H9 (cell line): Measurements from ENCODE around the gene TMPRSS2. TPM values are rescaled to one million over a fixed set of nuclear protein-coding genes. Genes with fewer than 3 reads are reported as not detected.

ENCODE experiments used
- DNase-seq: peaks from one replicate; pipeline ENCODE4 v3.0.0-alpha.2; 2017
- H2AFZ ChIP-seq: one replicate; pipeline ENCODE4 v1.6.1; 2013; ENCODE audit warnings: mild to moderate bottlenecking, low read length, control low read depth, moderate library complexity
- H2AK5ac ChIP-seq: 2 replicates; pipeline ENCODE4 v1.6.1; 2013; ENCODE audit warnings: low read length, control low read depth, mixed read lengths; ENCODE audit not compliant: insufficient read length
- H2BK120ac ChIP-seq: one replicate; pipeline ENCODE4 v1.6.1; 2013; ENCODE audit warnings: low read depth, mild to moderate bottlenecking, low read length, control low read depth, inconsistent platforms; ENCODE audit not compliant: poor library complexity, severe bottlenecking
- H2BK12ac ChIP-seq: 2 replicates; pipeline ENCODE4 v1.6.1; 2013; ENCODE audit warnings: low read length, control low read depth, mixed read lengths, low read depth; ENCODE audit not compliant: insufficient read length
- H2BK15ac ChIP-seq: 2 replicates; pipeline ENCODE4 v1.6.1; 2013; ENCODE audit warnings: low read depth, low read length, control low read depth
- H2BK20ac ChIP-seq: one replicate; pipeline ENCODE4 v1.6.1; 2013; ENCODE audit warnings: low read depth, mild to moderate bottlenecking, low read length, control low read depth, inconsistent platforms; ENCODE audit not compliant: poor library complexity, severe bottlenecking
- H2BK5ac ChIP-seq: 2 replicates; pipeline ENCODE4 v1.6.1; 2013; ENCODE audit warnings: low read length, control low read depth, mixed read lengths; ENCODE audit not compliant: insufficient read length
- H3K14ac ChIP-seq: 2 replicates; pipeline ENCODE4 v1.6.1; 2013; ENCODE audit warnings: low read length, control low read depth; ENCODE audit not compliant: insufficient read depth
- H3K18ac ChIP-seq: 2 replicates; pipeline ENCODE4 v1.6.1; 2013; ENCODE audit warnings: low read depth, mild to moderate bottlenecking, mixed read lengths, low read length, control low read depth; ENCODE audit not compliant: insufficient read length
- H3K23ac ChIP-seq: 2 replicates; pipeline ENCODE4 v1.6.1; 2013; ENCODE audit warnings: low read length, control low read depth, mixed read lengths, low read depth; ENCODE audit not compliant: insufficient read length
- H3K23me2 ChIP-seq: 2 replicates; pipeline ENCODE4 v1.6.1; 2013; ENCODE audit warnings: low read depth, mild to moderate bottlenecking, mixed read lengths, low read length, control low read depth; ENCODE audit not compliant: insufficient read length, poor library complexity, severe bottlenecking
- H3K27ac ChIP-seq: 2 replicates; pipeline ENCODE4 v1.5.1; 2013; ENCODE audit warnings: low read length, control low read depth, mixed read lengths, low read depth; ENCODE audit not compliant: insufficient read length
- H3K27me3 ChIP-seq: 2 replicates; pipeline ENCODE4 v1.6.1; 2013; ENCODE audit warnings: low read length, control low read depth, inconsistent platforms; ENCODE audit not compliant: insufficient read depth
- H3K4ac ChIP-seq: 2 replicates; pipeline ENCODE4 v1.6.1; 2013; ENCODE audit warnings: low read depth, mild to moderate bottlenecking, control low read depth, inconsistent platforms, low read length, moderate library complexity
- H3K4me1 ChIP-seq: 2 replicates; pipeline ENCODE4 v1.6.1; 2013; ENCODE audit warnings: low read length, control low read depth, inconsistent platforms; ENCODE audit not compliant: insufficient read depth
- H3K4me2 ChIP-seq: 2 replicates; pipeline ENCODE4 v1.6.1; 2013; ENCODE audit warnings: low read length, control low read depth, mixed read lengths; ENCODE audit not compliant: insufficient read length, insufficient read depth
- H3K56ac ChIP-seq: 2 replicates; pipeline ENCODE4 v1.6.1; 2013; ENCODE audit warnings: low read depth, mild to moderate bottlenecking, mixed read lengths, low read length, control low read depth; ENCODE audit not compliant: insufficient read length
- H3K79me1 ChIP-seq: 2 replicates; pipeline ENCODE4 v1.6.1; 2013; ENCODE audit warnings: low read depth, mild to moderate bottlenecking, moderate library complexity, low read length, control low read depth, inconsistent platforms; ENCODE audit not compliant: insufficient read depth, poor library complexity, severe bottlenecking
- H3K79me2 ChIP-seq: 2 replicates; pipeline ENCODE4 v1.6.1; 2013; ENCODE audit warnings: low read length, control low read depth, inconsistent platforms; ENCODE audit not compliant: insufficient read depth
- H3K9ac ChIP-seq: 2 replicates; pipeline ENCODE4 v1.6.1; 2013; ENCODE audit warnings: low read length, control low read depth, mixed read lengths; ENCODE audit not compliant: insufficient read length; ENCODE audit errors: extremely low read depth
- H3K9me3 ChIP-seq: one replicate; pipeline ENCODE4 v1.6.1; 2013; ENCODE audit warnings: low read depth, low read length, inconsistent platforms; ENCODE audit not compliant: control insufficient read depth
- H3T11ph ChIP-seq: one replicate; pipeline ENCODE4 v1.6.1; 2013; ENCODE audit warnings: mild to moderate bottlenecking, low read length, control low read depth, inconsistent platforms
- H4K20me1 ChIP-seq: one replicate; pipeline ENCODE4 v1.6.1; 2013; ENCODE audit not compliant: control insufficient read depth, insufficient read length, insufficient read depth
- H4K5ac ChIP-seq: 2 replicates; pipeline ENCODE4 v1.6.1; 2013; ENCODE audit warnings: low read depth, mild to moderate bottlenecking, mixed read lengths, low read length, control low read depth; ENCODE audit not compliant: insufficient read length
- H4K8ac ChIP-seq: replicated peaks from 2 replicates; pipeline ENCODE4 v1.6.1; 2013; ENCODE audit warnings: low read length, control low read depth, mixed read lengths, low read depth; ENCODE audit not compliant: insufficient read length
- H4K91ac ChIP-seq: 2 replicates; pipeline ENCODE4 v1.6.1; 2013; ENCODE audit warnings: low read depth, mild to moderate bottlenecking, moderate library complexity, mixed read lengths, low read length, control low read depth; ENCODE audit not compliant: insufficient read length
- H3K27ac Mint-ChIP-seq, 3 experiments: 2 replicates in 2 of 3; 3 replicates in 1 of 3; pipeline ENCODE4 v1.8.0; 2020 to 2021; ENCODE audit warnings: mixed read lengths in 3 of 3, mild to moderate bottlenecking in 1 of 3, moderate library complexity in 1 of 3
- H3K27me3 Mint-ChIP-seq: 2 replicates; pipeline ENCODE4 v1.8.0; 2021; ENCODE audit warnings: low read depth, mild to moderate bottlenecking, moderate library complexity, mixed read lengths
- H3K36me3 Mint-ChIP-seq, 3 experiments: 2 replicates in 2 of 3; 3 replicates in 1 of 3; pipeline ENCODE4 v1.8.0; 2020 to 2021; ENCODE audit warnings: low read depth in 3 of 3, mixed read lengths in 3 of 3; ENCODE audit not compliant: insufficient read depth in 1 of 3
- H3K4me1 Mint-ChIP-seq, 2 experiments: 2 replicates each; pipeline ENCODE4 v1.8.0; 2020; ENCODE audit warnings: mixed read lengths in 2 of 2
- H3K4me3 Mint-ChIP-seq, 2 experiments: 2 replicates in 1 of 2; 3 replicates in 1 of 2; pipeline ENCODE4 v1.8.0; 2020 to 2021; ENCODE audit warnings: mild to moderate bottlenecking in 2 of 2, mixed read lengths in 2 of 2, moderate library complexity in 1 of 2
- H3K9me3 Mint-ChIP-seq, 2 experiments: 2 replicates in 1 of 2; 3 replicates in 1 of 2; pipeline ENCODE4 v1.8.0; 2020; ENCODE audit warnings: mild to moderate bottlenecking in 2 of 2, mixed read lengths in 2 of 2, moderate library complexity in 1 of 2
- CTCF ChIP-seq: fragments of 200-600 bp; sonication (generic); conservative IDR thresholded peaks from 3 replicates; pipeline ENCODE4 v1.8.0; 2021; ENCODE audit warnings: antibody characterized with exemption, mild to moderate bottlenecking
- WGBS: extraction: QIAGEN DNeasy Blood & Tissue Kit; methylation state at CpG from one replicate; pipeline ENCODE4 v1.1.7; 2013; ENCODE audit warnings: missing lambda C conversion rate, low lambda C conversion rate, mixed read lengths; ENCODE audit not compliant: insufficient read length; ENCODE audit errors: extremely low coverage; 5-methylcytosine and 5-hydroxymethylcytosine counted together
- total RNA-seq: library from RNA; stranded (reverse); gene quantifications from 2 replicates; pipeline ENCODE4 v1.2.1, GENCODE V29; 2021

TMPRSS2 gene
- total RNA-seq, 1 experiment from 2014 or later = 12.1 TPM

- DNase-seq = no peak
- Mint-ChIP-seq H3K4me3 (no peak overlapping the region), H3K27ac (no peak overlapping the region)
Observed at GRCh38 chr21:41458121-41458520, 49.8 kb downstream of the TMPRSS2 start.

More at GRCh38 chr21:41458121-41458520, 49.8 kb downstream of the TMPRSS2 start:
- Histone ChIP-seq H3T11ph (no peak overlapping the region), H2BK20ac (no peak overlapping the region), H4K8ac (no peak overlapping the region), H2AK5ac (no peak overlapping the region), H3K4me2 (no peak overlapping the region), H2BK120ac (no peak overlapping the region), H3K56ac (no peak overlapping the region), H2BK5ac (no peak overlapping the region), H2AFZ (no peak overlapping the region), H2BK15ac (no peak overlapping the region), H3K9ac (no peak overlapping the region), H3K9me3 (no peaks in the 10 kb centered on the region), H4K5ac (no peak overlapping the region), H4K20me1 (no peaks in the 10 kb centered on the region), H2BK12ac (no peak overlapping the region), H3K27me3 (no peaks in the 10 kb centered on the region), H3K79me2 (no peaks in the 10 kb centered on the region), H3K18ac (no peak overlapping the region), H4K91ac (no peak overlapping the region), H3K27ac (no peak overlapping the region), H3K79me1 (no peaks in the 10 kb centered on the region), H3K14ac (no peak overlapping the region; the same call in 1 of the 2 replicates), H3K23ac (no peak overlapping the region), H3K4me1 (peaks cover 3% of the 10 kb centered on the region; the same call in 1 of the 2 replicates), H3K4ac (no peak overlapping the region), H3K23me2 (no peaks in the 10 kb centered on the region)
- Mint-ChIP-seq H3K36me3 (peaks cover 6 to 9% (median 8%) of the 10 kb centered on the region in 3 experiments; a peak in 6 of 7 replicates), H3K27me3 (no peaks in the 10 kb centered on the region), H3K9me3 (peaks cover 8 to 11% of the 10 kb centered on the region in 2 experiments; a peak in 4 of 5 replicates), H3K4me1 (peaks cover 50% of the 10 kb centered on the region in 2 experiments)
- no CpG with 5 or more reads among the region's 6 CpGs for WGBS
- TF ChIP-seq CTCF = no peak
